RKO (cell line): ENCODE data around the gene HIRIP3.
A peak's percentile ranks its signal among the peaks of the same experiment; 100 is the strongest.
"Not testable (repeated sequence)": the region's sequence is repeated elsewhere in the genome, so short reads cannot be mapped to it uniquely, and the experiment has no call there.

Source experiments
- DNase-seq: peaks from one replicate; pipeline ENCODE4 v3.0.0-alpha.2; 2016; ENCODE audit warnings: low spot score

The HIRIP3 gene

DNA sequence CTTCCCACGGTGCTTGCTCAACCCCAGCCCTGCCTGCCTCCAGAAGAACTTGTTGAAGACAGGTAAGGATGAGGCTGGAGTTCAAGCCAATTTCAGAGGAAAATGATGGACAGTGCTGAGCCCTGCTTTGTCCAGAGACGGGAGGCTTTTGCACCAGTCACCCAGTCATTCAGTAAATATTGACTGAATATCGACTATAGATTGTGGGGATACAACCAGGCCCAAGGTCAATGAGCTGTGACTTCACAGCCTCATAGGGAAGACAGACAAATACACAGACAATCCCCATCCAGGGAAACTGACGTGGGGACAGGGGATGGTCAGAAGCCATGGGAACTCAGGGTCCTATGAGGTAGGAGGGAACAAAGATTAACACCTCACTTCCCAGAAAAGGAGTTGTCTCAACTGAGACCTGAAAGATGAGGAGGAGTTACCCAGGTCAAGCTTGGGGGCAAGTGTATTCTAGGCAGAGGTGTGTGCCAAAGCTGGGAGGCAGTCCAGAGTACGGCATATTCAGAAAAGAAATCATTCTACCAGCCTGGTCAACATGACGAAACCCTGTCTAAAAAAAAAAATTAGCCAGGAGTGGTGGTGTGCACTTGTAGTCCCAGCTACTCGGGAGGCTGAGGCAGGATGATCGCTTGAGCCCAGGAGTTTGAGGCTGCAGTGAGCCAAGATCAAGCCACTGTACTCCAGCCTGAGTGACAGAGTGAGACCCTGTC lies 21.3 kb upstream of the HIRIP3 start:
- no peak for DNase-seq

DNA sequence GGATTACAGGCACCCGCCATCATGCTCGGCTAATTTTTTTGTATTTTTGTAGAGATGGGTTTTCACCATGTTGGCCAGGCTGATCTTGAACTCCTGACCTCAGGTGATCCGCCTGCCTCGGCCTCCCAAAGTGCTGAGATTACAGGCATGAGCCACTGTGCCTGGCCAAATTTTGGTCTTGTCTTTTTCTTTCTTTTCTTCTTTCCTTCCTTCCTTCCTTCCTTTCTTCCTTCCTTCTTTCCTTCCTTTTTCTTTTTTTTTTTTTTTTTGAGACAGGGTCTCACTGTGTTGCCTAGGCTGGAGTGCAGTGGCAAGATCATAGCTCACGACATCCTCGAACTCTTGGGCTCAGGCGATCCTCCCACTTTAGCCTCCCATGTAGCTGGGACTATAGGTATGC lies 20.0 kb upstream of the HIRIP3 start:
- DNase-seq, result not testable (repeated sequence)

DNA sequence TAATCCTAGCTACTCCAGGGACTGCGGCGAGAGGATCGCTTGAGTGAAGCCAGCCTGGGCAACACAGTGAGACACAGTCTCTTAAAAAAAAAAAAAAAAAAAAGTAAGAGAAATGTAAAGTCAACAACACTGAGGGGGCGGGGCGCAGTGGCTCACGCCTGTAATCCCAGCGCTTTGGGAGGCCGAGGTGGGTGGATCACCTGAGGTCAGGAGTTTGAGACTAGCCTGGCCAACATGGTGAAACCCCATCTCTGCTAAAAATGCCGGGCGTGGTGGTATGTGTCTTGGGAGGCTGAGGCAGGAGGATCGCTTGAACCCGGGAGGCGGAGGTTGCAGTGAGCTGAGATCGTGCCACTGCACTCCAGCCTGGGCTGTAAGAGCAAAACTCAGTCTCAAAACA lies 17.2 kb upstream of the HIRIP3 start:
- not testable (repeated sequence) for DNase-seq

DNA sequence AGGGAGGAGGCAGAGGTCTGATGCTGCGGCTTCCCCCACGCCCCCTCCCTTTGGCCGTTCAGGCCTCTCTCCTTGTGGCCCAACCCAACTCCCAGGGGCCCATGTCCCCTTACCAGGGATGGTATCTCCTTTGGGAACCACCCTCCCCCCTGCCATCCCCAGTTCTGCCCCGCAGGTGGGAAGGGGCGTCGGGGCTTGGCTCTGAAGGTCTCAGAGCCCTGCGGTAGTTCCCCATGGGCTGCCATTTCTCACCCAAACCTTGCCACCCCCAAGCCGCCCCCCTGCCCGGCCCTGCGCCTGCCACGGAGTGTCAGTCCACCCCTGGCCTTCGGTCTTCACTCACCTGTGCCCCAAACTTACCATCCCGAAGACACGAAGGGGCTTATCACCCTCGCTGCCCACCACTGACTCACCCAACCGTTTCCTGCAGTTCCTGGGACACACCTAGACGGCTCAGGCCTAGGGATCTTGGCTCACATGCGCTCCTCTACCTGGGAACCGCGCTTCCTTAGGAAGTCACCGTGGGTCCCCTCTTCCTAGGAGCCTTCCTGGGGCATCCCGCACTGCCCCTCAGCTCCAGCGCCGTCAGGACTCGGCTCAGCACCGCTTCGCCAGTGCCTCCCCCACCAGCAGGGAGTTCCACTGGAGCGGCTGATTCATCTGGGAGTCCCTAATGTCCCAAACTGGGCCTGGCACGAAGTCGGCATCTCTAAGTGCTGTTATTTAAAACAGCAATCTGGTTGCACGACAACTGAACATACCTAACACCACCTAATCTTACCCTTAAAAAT lies 16.5 kb upstream of the HIRIP3 start:
- DNase-seq, result no peak

DNA sequence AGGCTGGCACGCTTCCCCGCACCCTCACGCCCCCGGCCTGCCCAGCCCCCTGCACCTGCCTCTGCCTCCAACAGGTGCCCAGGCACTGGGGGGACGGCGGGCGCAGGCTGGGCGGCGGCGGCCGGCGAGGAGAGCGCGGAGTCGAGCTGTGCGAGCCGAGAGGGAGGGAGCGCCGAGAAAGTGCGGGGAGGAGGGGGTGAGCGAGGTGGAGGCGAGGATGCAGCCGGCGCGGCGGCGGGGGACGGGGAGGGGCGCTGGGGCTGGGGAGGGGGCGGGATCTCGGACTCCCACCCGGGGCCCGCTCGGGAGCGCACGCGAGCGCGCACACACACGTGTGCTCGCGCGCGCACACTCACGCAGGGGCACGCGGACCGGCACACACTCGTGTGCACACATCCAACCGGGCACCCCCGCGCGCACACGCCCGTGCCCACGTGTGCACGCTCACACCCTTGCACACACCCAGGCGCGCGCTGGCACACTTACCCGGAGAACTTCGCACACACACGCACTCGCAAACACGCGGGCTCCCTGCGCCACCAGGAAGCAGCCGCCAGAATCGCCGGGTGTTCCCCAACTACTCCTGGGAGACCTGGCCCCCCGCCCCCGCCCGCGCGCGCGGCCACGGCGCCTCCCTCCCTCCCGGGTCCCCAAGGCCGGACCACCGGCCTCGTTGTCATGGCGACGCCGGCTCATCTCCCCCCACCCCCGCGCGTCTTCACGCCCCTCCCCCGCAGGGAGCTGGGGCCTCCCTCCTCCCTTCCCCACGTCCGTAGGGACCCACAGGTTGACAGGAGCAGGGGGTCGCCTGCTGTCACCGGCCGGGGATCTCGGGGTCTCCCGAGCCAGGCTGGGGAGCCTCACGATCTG lies 15.7 kb upstream of the HIRIP3 start, which contains the start of gene DOC2A:
Gene DOC2A, minus strand, starts transcription at position 184 of the 870 bp plus-strand sequence. CDS start 805 bp downstream, outside the sequence.
- DNase-seq, result peak; percentile 26

DNA sequence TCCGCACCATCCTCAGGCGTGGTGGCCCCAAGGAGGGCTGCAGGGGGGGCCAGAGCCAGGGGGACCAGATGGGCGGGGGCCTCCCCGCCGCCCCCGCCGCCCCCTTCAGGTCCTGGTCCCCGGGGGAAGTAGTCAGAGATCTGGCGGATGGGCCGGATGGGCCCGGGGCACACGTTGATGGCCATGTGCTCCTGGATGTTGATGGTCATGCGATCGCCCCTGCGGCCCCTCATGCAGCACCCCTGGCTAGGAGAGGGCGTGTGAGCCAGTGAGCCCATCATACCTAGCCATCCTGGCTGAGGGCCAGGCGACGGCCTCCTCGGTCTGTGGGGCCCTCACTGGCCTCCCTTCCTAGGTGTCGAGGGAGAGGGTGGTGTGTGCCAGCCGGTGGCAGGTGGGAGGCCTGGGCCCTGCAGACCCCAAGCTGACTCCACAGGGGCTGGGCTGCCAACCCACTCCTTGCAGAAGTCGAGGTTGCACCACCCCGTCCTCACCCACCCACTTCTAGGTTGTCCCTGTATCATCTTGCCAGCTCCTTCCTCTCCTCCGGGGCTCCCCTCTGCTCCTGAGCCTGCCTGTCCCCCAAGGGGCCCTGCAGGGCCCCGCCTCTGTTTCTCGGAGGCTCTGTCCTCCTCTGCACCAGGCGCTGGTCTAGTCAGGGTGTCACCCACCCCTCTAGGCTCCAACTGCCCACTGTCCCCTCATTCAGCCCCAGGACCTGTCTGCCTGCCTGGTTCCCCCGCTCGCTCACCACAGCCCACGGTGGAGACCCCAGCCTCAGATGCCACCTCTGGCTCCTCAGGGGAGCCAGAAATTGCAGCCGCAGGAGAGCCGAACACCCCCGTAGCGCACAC lies 14.8 kb upstream of the HIRIP3 start:
- no peak for DNase-seq

DNA sequence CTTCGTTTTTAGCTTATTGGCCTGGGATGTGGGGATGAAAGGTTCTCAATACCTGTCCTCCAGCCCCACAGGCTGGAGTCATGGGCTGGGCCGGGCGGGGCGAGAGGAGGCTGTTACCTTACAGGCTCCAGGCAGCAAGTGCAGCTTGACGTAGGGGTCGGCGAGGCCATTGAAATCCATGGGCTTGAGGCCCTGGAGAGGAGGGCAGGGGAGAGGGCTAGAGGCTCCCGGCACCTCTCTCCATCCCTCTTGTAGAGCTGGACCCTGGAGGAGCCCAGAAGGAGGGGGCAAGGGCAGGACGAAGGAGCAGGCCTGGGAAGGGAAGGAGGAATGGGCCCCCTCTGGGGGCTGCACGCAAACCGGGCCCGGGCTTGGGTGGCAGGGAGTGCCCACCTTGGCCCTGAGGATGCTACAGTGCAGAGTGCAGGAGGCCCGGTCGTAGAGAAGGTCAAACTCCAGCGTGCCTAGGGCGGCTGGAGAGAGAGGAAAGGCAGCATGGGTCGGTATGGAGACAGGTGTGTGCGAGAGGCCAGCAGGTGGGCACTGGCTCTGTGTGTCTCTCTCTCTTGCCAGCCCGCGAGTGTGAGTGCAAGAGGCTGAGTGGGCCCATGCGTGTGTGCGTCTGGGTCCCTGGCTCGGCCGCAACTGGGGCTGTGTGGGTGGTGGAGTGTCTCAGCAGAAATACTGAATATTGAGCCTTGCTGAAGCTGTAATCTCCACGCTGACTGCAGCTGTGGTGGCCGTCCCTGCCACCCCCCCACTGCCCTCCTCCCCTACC lies 13.9 kb upstream of the HIRIP3 start:
- DNase-seq, result no peak

DNA sequence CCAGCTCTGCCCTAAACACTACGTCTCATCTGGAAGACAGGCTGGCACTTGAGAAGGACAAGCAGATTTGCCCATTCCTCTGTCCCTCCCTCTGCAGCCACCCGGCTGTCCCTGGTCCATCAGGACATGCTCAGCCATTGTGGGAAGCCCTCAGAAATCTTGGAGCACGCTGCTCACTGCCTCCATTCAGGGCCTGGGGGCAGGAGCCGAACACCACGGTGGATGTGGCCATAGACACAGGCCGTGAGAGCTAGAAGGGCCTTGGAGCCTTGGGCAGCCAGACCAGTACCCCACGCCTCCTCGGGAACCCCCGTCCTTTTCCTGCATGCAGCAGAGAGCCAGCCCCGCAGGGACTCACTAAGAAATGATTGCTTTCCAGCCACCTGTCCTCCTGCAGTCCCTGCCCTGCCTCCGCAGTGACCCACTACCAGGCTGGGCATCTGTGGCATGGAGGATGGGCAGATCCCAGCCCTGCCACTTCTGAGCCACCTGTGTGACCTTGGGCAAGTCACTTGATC lies 12.0 kb upstream of the HIRIP3 start:
- no peak for DNase-seq

DNA sequence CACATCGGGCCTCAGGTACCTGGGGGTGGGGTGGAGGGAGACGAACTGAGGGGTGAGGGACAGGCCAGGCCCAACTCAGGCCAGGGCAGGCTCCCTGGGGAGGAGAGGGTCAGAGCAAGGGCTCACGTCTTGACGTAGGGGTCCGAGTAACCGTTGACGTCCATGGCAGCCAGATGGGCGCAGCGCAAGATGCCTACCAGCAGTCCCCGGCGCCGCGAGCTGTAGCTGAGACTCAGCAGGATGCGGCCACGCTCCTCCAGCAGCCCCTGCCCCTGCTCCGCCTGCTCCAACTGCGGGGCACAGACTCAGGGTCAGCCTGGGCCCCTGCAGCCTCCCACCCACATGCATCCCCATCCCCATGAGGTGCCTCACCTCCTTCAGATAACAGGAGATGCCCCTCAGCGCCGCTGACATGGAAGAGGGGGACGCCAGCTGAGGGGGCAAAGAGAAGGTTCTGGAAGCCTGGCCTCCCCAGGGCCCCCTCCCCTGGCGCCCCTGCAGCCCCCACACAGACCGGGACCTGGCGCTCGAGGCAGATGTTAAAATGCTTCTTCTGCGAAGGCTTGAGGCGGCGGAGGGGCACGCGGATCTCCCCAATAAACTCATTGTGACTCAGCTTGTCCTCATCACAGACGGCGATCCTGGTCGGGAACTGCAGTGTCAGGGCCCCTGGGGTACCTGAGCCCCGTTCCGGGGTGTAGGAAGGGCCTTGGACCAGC lies 11.4 kb upstream of the HIRIP3 start:
- no peak for DNase-seq

DNA sequence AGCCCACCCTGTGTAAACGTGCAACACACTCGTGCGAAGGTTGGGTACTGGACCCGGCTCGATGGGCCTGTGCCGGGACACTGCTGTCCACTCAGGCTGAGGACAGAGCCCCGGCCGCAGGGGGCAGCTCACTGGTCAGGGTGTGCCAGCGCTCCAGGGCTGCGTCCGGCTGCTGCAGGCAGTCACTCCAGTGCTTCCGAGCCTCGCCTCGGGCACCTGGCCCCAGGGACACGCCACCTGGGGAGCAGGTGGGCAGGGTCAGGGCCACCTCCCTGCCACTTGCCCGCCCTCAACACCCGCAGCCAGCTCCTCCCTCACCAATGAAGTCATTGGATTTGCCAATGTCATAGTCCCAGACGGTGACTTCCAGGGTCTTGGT lies 10.7 kb upstream of the HIRIP3 start:
- no peak for DNase-seq

DNA sequence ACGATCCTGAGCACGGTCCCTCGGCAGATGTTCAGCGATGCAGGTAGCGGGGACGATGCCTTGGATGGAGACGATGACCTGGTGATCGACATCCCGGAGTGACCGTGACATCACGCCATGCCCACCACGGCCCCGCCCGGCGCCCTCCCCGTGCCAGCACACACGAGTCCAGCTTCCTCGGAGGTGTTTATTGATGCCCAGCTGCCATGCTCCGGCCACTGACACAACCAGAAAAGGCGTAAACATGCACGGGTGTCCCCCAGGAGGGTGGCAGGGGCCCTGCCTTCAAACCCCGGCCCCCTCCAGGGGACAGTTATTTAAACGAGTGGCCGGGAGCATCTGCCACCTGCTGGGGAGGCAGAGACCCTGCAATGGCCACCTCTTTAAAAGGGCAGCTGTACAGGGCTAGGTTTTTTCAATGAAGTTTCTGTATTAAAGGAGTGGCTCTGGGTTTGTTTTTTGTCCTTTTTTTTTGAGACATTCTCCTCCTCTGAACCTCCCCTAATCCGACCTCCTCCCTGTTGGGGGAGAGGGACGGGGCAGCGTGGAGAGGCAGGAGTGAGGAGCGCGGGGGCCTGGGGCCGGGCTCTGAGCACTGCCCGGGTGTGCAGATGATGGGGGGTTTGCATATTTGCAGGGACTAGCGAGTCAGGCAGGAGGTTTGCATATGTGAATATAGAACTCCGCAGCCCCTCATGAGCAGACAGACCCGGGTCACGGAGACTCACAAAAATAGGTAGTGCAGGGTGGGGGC lies 10.1 kb upstream of the HIRIP3 start:
- DNase-seq, result peak; percentile 64

DNA sequence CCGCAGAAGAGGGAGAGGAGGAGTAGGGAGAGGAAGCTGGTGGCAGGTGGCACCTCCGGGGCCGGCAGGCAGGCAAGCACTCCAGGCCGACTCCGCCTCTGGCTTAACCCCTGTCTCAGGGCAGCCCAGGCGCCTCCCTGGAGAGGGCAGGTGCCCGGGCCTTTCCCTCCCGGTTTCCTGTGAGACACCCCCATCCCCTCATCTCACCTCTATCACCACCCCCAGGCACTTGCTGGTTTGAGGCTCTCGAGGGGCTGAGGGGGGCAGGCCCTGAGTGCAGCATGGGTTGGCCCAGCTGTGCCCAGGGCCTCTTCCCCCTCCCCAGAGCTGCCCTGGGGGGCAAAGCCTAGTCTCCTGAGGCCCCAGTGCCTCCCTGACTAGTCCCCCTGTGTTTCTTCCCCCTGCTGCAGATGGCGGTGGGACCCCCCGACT lies 9.4 kb upstream of the HIRIP3 start:
- no peak for DNase-seq

DNA sequence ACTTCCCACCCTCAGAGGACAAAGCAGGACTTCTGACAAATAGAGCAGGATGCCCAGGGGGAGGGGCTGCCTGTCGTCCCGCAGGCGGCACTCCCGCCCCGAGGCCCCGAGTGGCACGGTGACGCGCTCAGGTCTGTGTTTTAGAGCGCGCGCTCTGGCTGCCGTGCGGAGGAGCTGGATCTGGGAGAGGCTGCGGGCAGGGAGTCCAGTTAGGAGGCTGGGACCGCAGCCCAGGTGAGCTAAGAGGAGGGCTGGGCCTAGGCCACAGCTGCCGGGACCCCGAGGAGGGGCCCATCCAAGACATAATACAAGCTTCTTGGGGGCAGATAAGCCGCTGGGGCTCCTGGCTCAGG lies 9.0 kb upstream of the HIRIP3 start:
- no peak for DNase-seq

DNA sequence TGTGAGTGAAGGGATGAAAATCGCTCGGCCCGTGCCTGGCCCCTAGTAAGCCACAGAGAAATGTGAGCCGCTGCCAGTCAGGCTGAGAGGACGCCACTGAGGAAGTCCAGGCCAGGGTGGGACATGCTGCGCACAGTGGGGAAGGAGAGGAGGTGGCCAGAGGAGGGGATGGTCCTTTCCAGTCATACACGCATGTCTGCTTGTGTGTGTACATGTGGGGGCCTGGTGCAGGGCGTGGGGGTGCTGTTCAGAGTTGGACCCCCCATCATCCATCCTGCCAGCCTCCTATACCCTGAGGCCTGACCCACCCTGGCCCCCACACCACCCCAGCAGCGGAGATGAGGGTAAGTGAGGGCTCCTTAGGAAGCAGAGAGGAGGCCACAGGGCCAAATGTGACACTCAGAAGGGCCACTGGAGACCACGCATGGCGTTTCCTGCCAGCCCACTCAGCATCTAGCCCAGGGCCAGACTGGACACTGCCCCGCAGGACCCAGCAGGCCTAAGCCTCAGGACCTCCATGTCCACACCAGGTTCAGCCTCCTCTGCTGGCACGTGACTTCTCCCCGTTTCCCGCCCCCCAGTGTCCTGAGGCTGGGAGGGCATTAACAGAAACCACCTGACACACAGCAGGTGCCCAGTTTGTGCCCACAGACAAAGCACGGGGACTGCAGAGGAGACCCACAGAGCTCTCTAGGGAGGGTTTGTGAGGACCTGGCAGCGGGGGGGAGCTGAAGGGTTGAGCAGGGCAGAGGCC lies 8.4 kb upstream of the HIRIP3 start:
- no peak for DNase-seq

DNA sequence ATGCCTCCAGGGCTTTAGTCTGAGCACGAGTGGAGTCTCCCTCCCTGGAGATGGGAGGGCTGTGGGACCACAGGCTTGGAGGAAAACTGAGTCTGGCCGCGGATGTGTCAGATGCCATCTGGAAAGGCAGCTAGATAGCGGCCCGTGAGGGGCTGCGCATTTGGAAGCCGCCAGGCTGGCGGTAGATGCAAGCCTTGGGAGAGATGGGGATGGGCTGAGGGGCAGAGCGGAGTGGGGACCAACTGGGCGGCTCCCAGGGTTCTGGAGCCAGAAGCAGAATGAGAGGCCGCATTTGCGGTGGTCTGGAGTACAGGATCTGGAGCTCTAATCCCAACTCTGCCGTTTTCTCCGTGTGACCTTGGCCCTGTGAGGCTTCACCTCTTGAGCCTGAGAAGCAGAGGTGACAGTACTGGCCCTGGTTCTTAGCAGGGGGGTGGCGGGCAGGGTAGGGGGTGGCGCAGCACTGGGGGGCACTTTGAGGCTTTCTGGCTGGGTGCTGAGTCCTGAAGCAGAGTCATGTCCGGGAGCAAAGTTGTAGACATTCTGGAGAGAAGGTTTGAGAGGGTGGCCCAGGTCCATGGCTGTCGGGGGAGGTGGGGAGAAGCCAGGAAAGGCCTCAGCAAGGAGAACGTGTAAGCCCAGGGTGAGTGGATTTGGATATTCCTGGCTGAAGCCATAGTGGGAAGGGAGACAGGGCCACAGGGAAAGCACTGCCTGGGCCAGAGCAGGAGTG lies 7.4 kb upstream of the HIRIP3 start:
- no peak for DNase-seq

DNA sequence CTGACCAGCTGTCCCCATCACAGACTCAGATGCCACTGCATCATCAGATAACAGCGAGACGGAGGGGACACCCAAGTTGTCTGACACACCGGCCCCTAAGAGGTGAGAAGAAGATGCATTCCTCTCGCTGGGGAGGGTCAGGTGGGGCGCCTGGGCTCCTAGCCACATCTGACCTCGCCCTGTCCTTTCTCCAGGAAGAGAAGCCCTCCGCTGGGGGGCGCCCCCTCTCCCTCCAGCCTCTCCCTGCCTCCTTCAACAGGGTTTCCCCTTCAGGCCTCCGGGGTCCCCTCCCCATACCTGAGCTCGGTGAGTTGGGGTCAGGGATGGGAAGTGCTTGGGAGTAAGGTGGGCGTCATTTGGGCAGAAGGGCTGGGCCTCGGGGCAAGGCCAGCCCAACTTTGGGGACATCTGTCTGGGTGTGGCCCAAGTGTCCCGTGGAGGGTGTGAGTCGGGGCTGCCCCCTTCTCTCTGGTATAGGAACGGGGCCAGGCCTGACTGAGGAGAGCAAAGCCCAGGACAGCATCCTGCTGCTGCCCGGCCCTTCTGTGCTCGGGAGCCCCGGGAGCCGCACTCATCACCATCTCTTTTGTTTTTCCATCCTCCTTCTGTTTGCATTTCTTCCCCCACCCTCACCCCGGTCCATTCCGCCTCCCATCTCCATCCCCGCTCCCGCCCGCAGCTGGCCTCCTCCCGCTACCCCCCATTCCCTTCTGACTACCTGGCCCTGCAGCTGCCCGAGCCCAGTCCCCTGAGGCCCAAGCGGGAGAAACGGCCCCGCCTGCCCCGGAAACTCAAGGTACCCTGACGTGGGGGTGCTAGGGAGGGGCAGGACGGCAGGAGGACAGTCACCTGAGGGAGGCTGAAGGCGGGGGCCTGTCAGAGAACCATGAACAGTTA lies 5.6 kb upstream of the HIRIP3 start:
- DNase-seq, result no peak

DNA sequence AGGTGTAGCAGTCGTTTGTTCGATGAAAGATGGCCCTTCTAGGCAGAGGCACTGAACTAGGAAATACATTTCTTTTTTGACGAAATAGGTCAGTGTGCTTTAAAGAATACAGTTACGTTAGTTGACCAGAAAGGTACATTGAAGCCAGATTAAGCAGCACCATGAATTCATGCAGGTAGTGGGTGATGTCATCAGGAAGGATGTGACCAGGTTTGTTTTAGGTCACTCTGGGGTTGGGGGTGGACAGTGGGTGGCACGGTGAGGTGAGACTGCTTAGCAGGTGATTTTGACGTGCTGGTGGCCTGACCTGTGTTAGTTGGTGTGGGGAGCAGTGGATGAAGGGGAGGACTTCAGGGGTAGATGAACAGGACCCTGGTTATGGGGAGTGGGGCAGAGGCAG lies 4.2 kb upstream of the HIRIP3 start:
- DNase-seq, result no peak
